Liver (tissue), 3 donors: ENCODE results near the gene SMIM36.

Experiments used
- ATF3 ChIP-seq: IDR thresholded peaks from 2 replicates; pipeline ENCODE4 v1.6.1; 2016; ENCODE audit warnings: antibody characterized with exemption
- CTCF ChIP-seq: fragments of 150-350 bp; IDR thresholded peaks from 2 replicates; pipeline ENCODE4 v1.5.1; 2017; ENCODE audit warnings: improper control_type of control experiment, low read depth, low read length; ENCODE audit not compliant: missing input control
- EGR1 ChIP-seq, 2 donors: IDR thresholded peaks; 2 replicates each; pipeline ENCODE4 v1.6.1; 2016 to 2018; ENCODE audit warnings: antibody characterized with exemption in 2 of 2, low read depth in 2 of 2
- MAX ChIP-seq: IDR thresholded peaks from 2 replicates; pipeline ENCODE4 v1.6.1; 2016; ENCODE audit warnings: antibody characterized with exemption
- RAD21 ChIP-seq, 2 donors: IDR thresholded peaks; 2 replicates each; pipeline ENCODE4 v1.6.1; 2016; ENCODE audit warnings: antibody characterized with exemption in 2 of 2, mild to moderate bottlenecking in 2 of 2
- REST ChIP-seq: IDR thresholded peaks from 2 replicates; pipeline ENCODE4 v1.6.1; 2016; ENCODE audit warnings: antibody characterized with exemption, mild to moderate bottlenecking
- SP1 ChIP-seq: IDR thresholded peaks from 2 replicates; pipeline ENCODE4 v1.6.1; 2018; ENCODE audit warnings: antibody characterized with exemption, mild to moderate bottlenecking
- TAF1 ChIP-seq: conservative IDR thresholded peaks from 2 replicates; pipeline ENCODE4 v1.6.1; 2016; ENCODE audit warnings: antibody characterized with exemption, mild to moderate bottlenecking
- YY1 ChIP-seq: IDR thresholded peaks from 2 replicates; pipeline ENCODE4 v1.6.1; 2016; ENCODE audit warnings: antibody characterized with exemption, mild to moderate bottlenecking
- donor health status: healthy.
- donor health status: healthy.

DNA sequence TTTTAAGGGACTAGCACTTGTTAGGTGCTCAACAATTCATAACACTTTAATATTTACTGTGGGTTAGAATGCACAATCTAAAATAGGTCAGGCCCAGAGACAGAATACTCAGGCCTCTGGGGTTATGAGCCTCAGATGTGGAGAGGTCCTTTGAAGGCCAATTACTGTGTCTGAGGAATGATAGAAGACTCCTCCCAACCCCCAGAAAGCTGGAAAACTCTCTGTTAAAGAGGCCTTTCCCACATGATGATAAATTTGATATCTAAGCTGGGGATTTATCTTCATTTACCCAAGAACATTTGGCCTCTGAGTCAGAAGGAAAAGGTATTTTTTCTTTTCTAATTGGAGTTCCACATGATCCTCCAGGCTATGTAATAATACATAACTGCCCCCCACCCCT, 48.5 kb downstream of the SMIM36 start:
- TF ChIP-seq CTCF: no peak
- no peak for TF ChIP-seq TAF1
- no peak for TF ChIP-seq SP1
- TF ChIP-seq MAX: no peak
- no peak for TF ChIP-seq REST
- no peak for TF ChIP-seq RAD21 (IDR thresholded peaks at IDR 0.05)
- no peak for TF ChIP-seq EGR1 (IDR thresholded peaks at IDR 0.05; ENCODE audit: low read depth in 2 of 2)
- no peak for TF ChIP-seq ATF3
- TF ChIP-seq YY1: no peak
